Sigmoid colon (tissue), 4 donors: ENCODE measurements around the gene RASSF4.

Experiments
- EP300 ChIP-seq, 4 donors: sonication (generic); formaldehyde crosslinking; IDR thresholded peaks; one replicate each; pipeline ENCODE4 v1.6.1; 2017; ENCODE audit warnings: antibody characterized with exemption in 4 of 4
- POLR2AphosphoS5 ChIP-seq, 4 donors: sonication (generic); formaldehyde crosslinking; IDR thresholded peaks; one replicate each; pipeline ENCODE4 v1.6.1; 2017; ENCODE audit warnings: antibody characterized with exemption in 4 of 4
- TF ChIP-seq, protein P1 (sequence below), 4 experiments: fragments of 450-650 bp in 3 of 4; fragments of 200-600 bp in 1 of 4; IDR thresholded peaks; one replicate each; pipeline ENCODE4 v1.5.1; 2016 to 2019; ENCODE audit warnings: antibody characterized with exemption in 4 of 4, mild to moderate bottlenecking in 3 of 4, moderate library complexity in 2 of 4

DNA sequence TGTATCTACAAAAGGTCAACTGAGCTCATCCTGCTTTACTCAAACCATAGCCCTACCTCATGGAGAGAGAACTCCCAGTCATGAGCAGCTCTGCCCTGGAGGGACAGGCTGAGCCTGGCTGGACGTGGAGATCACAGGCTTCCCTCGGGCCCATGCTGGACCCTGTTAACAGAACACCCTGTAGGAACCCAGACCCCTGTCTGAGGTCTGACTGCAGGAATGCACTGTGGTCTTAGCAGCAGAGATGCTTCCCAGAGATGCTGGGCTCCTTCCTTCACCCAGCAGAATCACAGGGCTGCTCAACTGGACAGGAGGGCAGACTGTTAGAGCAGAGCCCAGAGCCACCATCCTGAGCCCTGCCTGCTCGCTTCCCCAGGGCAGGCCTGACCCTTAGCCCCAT lies 47.7 kb upstream of the RASSF4 start:
- no peak for TF ChIP-seq EP300 (IDR thresholded peaks at IDR 0.05)
- TF ChIP-seq, protein P1, sequence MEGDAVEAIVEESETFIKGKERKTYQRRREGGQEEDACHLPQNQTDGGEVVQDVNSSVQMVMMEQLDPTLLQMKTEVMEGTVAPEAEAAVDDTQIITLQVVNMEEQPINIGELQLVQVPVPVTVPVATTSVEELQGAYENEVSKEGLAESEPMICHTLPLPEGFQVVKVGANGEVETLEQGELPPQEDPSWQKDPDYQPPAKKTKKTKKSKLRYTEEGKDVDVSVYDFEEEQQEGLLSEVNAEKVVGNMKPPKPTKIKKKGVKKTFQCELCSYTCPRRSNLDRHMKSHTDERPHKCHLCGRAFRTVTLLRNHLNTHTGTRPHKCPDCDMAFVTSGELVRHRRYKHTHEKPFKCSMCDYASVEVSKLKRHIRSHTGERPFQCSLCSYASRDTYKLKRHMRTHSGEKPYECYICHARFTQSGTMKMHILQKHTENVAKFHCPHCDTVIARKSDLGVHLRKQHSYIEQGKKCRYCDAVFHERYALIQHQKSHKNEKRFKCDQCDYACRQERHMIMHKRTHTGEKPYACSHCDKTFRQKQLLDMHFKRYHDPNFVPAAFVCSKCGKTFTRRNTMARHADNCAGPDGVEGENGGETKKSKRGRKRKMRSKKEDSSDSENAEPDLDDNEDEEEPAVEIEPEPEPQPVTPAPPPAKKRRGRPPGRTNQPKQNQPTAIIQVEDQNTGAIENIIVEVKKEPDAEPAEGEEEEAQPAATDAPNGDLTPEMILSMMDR (IDR thresholded peaks at IDR 0.05), result no peak
- TF ChIP-seq POLR2AphosphoS5 (IDR thresholded peaks at IDR 0.05), result no peak
